GM12892 (cell line): ENCODE measurements around the gene KIF3B.

Source experiments
- POLR2A ChIP-seq: IDR thresholded peaks from 2 replicates; pipeline ENCODE4 v1.6.1; 2011; ENCODE audit warnings: low read depth, low read length, control low read depth
- POLR2AphosphoS5 ChIP-seq: IDR thresholded peaks from 2 replicates; pipeline ENCODE4 v1.6.1; 2011; ENCODE audit warnings: low read depth, low read length, control low read depth
- TAF1 ChIP-seq: IDR thresholded peaks from 2 replicates; pipeline ENCODE4 v1.6.1; 2011; ENCODE audit warnings: low read depth, mild to moderate bottlenecking, control low read depth, low read length, borderline replicate concordance

GRCh38 chr20:32261644-32262043, 15.8 kb upstream of the KIF3B start:
- TF ChIP-seq POLR2AphosphoS5 (no peak), POLR2A (no peak), TAF1 (no peak)
